Measurements from ENCODE around the gene TMBIM1. TPM values are rescaled to one million over a fixed set of nuclear protein-coding genes. Genes with fewer than 3 reads are reported as not detected.

The TMBIM1 gene
- total and polyA plus RNA-seq, 9 of the 15 experiments (the other 6 are each of a cell fraction or from before 2014, with no cell fraction given): 14.2 to 105 (median 47.0) TPM

DNA sequence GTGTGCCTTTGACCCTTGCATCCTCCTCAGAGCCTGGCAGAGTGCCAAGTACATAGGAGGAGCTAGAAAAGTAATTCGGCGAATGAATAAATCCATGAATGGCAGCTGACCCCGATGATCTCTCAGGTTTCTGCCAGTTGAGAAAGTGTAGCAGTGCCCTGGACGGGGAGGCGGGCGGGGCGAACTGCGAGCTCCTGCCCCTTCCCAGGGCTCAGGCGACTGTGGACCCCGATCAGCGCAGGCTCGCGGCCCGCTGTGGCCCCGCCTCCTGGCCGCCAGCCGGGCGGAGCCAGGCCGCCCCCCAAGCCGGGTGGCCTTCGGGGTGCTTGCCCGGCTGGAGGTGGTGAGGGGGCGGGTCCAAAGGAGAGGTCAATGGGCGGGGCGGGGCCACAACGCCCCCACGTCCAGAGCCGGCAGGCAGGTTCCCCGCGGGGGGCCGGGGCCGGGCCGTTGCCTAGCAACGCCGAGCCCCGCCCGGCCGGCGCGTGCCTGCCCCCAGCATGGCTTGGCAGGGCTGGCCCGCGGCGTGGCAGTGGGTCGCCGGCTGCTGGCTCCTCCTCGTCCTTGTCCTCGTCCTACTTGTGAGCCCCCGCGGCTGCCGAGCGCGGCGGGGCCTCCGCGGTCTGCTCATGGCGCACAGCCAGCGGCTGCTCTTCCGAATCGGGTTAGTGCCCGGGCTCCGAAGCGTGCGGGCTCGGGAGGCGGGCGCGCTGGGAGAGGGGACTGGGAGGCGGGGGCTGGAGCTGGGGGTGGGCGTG is 30.6 kb upstream of the TMBIM1 start (continued):
- TF ChIP-seq, protein P1, sequence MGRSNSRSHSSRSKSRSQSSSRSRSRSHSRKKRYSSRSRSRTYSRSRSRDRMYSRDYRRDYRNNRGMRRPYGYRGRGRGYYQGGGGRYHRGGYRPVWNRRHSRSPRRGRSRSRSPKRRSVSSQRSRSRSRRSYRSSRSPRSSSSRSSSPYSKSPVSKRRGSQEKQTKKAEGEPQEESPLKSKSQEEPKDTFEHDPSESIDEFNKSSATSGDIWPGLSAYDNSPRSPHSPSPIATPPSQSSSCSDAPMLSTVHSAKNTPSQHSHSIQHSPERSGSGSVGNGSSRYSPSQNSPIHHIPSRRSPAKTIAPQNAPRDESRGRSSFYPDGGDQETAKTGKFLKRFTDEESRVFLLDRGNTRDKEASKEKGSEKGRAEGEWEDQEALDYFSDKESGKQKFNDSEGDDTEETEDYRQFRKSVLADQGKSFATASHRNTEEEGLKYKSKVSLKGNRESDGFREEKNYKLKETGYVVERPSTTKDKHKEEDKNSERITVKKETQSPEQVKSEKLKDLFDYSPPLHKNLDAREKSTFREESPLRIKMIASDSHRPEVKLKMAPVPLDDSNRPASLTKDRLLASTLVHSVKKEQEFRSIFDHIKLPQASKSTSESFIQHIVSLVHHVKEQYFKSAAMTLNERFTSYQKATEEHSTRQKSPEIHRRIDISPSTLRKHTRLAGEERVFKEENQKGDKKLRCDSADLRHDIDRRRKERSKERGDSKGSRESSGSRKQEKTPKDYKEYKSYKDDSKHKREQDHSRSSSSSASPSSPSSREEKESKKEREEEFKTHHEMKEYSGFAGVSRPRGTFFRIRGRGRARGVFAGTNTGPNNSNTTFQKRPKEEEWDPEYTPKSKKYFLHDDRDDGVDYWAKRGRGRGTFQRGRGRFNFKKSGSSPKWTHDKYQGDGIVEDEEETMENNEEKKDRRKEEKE (IDR thresholded peaks at IDR 0.05; ENCODE audit: borderline replicate concordance in 1 of 2, control insufficient read depth in 1 of 2, low read depth in 2 of 2, low read length in 1 of 2): no peak
- TF ChIP-seq SMAD4 (CRISPR knock-in tag; conservative IDR thresholded peaks at IDR 0.05) (peak; percentile 59; the same call in 1 of the 2 replicates), MEIS2 (IDR thresholded peaks at IDR 0.05; ENCODE audit: partially characterized antibody) (peak; percentile 24), ARHGAP35 (IDR thresholded peaks at IDR 0.05; ENCODE audit: partially characterized antibody) (no peak), RNF2 (IDR thresholded peaks at IDR 0.05) (no peak), SPI1 (IDR thresholded peaks at IDR 0.05; ENCODE audit: borderline replicate concordance, low read depth, low read length) (no peak), HNRNPLL (IDR thresholded peaks at IDR 0.05; ENCODE audit: low read depth, low read length, poor library complexity, severe bottlenecking) (no peak), IRF2 (CRISPR knock-in tag; IDR thresholded peaks at IDR 0.05) (no peak), SLC30A9 (CRISPR knock-in tag; IDR thresholded peaks at IDR 0.05) (no peak), NFE2L1 (tag; IDR thresholded peaks at IDR 0.05; ENCODE audit: borderline replicate concordance, low read depth) (no peak), BCOR (IDR thresholded peaks at IDR 0.05) (no peak), EGR1 (conservative IDR thresholded peaks at IDR 0.05) (peak; percentile 74), TCFL5 (CRISPR knock-in tag; conservative IDR thresholded peaks at IDR 0.05) (no peak), CAMTA2 (CRISPR knock-in tag; conservative IDR thresholded peaks at IDR 0.05) (no peak), RCOR1 (IDR thresholded peaks at IDR 0.05; ENCODE audit: borderline replicate concordance in 1 of 2, low read depth in 2 of 2, low read length in 2 of 2) (no peak)
- TF ChIP-seq, protein P2, sequence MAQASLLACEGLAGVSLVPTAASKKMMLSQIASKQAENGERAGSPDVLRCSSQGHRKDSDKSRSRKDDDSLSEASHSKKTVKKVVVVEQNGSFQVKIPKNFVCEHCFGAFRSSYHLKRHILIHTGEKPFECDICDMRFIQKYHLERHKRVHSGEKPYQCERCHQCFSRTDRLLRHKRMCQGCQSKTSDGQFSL (CRISPR knock-in tag; IDR thresholded peaks at IDR 0.05): no peak
- TF ChIP-seq, protein P2 (tag; IDR thresholded peaks at IDR 0.05): no peak
- TF ChIP-seq, protein P3, sequence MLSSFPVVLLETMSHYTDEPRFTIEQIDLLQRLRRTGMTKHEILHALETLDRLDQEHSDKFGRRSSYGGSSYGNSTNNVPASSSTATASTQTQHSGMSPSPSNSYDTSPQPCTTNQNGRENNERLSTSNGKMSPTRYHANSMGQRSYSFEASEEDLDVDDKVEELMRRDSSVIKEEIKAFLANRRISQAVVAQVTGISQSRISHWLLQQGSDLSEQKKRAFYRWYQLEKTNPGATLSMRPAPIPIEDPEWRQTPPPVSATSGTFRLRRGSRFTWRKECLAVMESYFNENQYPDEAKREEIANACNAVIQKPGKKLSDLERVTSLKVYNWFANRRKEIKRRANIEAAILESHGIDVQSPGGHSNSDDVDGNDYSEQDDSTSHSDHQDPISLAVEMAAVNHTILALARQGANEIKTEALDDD (IDR thresholded peaks at IDR 0.05): no peak
- TF ChIP-seq, protein P4, sequence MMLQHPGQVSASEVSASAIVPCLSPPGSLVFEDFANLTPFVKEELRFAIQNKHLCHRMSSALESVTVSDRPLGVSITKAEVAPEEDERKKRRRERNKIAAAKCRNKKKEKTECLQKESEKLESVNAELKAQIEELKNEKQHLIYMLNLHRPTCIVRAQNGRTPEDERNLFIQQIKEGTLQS (IDR thresholded peaks at IDR 0.05): no peak
- TF ChIP-seq, protein P4 (CRISPR knock-in tag; conservative IDR thresholded peaks at IDR 0.05): no peak
- TF ChIP-seq, protein P5, sequence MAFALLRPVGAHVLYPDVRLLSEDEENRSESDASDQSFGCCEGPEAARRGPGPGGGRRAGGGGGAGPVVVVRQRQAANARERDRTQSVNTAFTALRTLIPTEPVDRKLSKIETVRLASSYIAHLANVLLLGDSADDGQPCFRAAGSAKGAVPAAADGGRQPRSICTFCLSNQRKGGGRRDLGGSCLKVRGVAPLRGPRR (CRISPR knock-in tag; IDR thresholded peaks at IDR 0.05): no peak
- TF ChIP-seq, protein P6, sequence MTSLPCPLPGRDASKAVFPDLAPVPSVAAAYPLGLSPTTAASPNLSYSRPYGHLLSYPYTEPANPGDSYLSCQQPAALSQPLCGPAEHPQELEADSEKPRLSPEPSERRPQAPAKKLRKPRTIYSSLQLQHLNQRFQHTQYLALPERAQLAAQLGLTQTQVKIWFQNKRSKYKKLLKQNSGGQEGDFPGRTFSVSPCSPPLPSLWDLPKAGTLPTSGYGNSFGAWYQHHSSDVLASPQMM (CRISPR knock-in tag; IDR thresholded peaks at IDR 0.05): no peak
